GM12878 (cell line): Measurements from ENCODE around the gene GBA3.

Experiments used
- CBFB ChIP-seq: IDR thresholded peaks from 2 replicates; pipeline ENCODE4 v1.6.1; 2016; ENCODE audit warnings: antibody characterized with exemption, low read depth
- MYC ChIP-seq: IDR thresholded peaks from 2 replicates; pipeline ENCODE4 v1.6.1; 2011; ENCODE audit warnings: mild to moderate bottlenecking, low read length, moderate library complexity, inconsistent platforms; ENCODE audit not compliant: insufficient read depth, insufficient replicate concordance, insufficient read length, severe bottlenecking
- RAD21 ChIP-seq: IDR thresholded peaks from 2 replicates; pipeline ENCODE4 v1.6.1; 2011; ENCODE audit warnings: mild to moderate bottlenecking, low read depth, low read length, moderate library complexity; ENCODE audit not compliant: insufficient read depth
- SIX5 ChIP-seq: IDR thresholded peaks from 2 replicates; pipeline ENCODE4 v1.6.1; 2011; ENCODE audit warnings: mild to moderate bottlenecking, low read depth, low read length, moderate library complexity; ENCODE audit not compliant: severe bottlenecking
- SP1 ChIP-seq: IDR thresholded peaks from one replicate; pipeline ENCODE4 v1.6.1; 2011; ENCODE audit warnings: low read depth, low read length
- TF ChIP-seq, protein P1 (sequence below), 3 experiments: IDR thresholded peaks in 2 of 3; conservative IDR thresholded peaks in 1 of 3; 2 replicates each; pipeline ENCODE4 v1.5.1; 2011; ENCODE audit warnings: low read depth in 3 of 3, low read length in 3 of 3, mild to moderate bottlenecking in 3 of 3, control low read depth in 2 of 3, moderate library complexity in 2 of 3, inconsistent platforms in 1 of 3, mixed read lengths in 1 of 3; ENCODE audit not compliant: control insufficient read depth in 2 of 3, insufficient read depth in 1 of 3; ENCODE audit errors: extremely low read depth in 1 of 3

DNA sequence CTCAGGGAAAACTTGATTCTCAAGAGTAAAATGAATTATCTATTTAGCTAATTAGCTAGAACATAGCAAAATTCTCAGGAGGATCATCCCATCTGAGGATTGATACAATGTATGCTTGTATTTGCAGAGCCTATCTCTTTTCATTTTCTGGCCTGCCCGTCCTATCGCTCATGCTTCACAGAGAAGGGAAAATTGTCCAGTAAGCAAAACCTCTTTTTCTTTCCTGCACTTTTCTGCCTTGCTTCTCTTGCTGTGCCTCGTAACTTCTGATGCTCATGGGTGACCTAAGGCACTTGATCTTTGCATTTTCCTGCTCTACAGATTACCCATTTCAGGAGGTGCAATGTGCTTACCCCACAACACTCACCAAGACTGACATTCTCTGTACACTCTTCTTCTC, 88.1 kb downstream of the GBA3 start:
- TF ChIP-seq SP1 (no peak), SIX5 (no peak), MYC (no peak), CBFB (no peak), RAD21 (no peak)
- TF ChIP-seq, protein P1, sequence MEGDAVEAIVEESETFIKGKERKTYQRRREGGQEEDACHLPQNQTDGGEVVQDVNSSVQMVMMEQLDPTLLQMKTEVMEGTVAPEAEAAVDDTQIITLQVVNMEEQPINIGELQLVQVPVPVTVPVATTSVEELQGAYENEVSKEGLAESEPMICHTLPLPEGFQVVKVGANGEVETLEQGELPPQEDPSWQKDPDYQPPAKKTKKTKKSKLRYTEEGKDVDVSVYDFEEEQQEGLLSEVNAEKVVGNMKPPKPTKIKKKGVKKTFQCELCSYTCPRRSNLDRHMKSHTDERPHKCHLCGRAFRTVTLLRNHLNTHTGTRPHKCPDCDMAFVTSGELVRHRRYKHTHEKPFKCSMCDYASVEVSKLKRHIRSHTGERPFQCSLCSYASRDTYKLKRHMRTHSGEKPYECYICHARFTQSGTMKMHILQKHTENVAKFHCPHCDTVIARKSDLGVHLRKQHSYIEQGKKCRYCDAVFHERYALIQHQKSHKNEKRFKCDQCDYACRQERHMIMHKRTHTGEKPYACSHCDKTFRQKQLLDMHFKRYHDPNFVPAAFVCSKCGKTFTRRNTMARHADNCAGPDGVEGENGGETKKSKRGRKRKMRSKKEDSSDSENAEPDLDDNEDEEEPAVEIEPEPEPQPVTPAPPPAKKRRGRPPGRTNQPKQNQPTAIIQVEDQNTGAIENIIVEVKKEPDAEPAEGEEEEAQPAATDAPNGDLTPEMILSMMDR (IDR thresholded peaks at IDR 0.05 in 2 of 3, conservative IDR thresholded peaks at IDR 0.05 in 1 of 3; ENCODE audit: control insufficient read depth in 2 of 3, extremely low read depth in 1 of 3, insufficient read depth in 1 of 3, low read depth in 3 of 3, low read length in 3 of 3), result no peak
